Body of pancreas (tissue), 4 donors: Measurements from ENCODE around the gene RNF11. TPM values are rescaled to one million over a fixed set of nuclear protein-coding genes. Genes with fewer than 3 reads are reported as not detected.

Experiments used
- ATAC-seq: fragments of 150-250 bp; one replicate; pipeline ENCODE4 v1.9.1; 2016
- DNase-seq, 4 donors: peaks; one replicate each; pipeline ENCODE4 v3.0.0-alpha.2; 2019
- H3K27ac ChIP-seq, 4 donors: fragments of 200-600 bp; sonication (generic); 1 replicate in 3 of 4; 2 replicates in 1 of 4; pipeline versions ENCODE4 v1.5.1 to v1.6.1; 2016 to 2019; ENCODE audit warnings: mild to moderate bottlenecking in 1 of 4, mixed read lengths in 1 of 4, moderate library complexity in 1 of 4
- H3K27me3 ChIP-seq, 2 donors: fragments of 200-600 bp; sonication (generic); one replicate each; pipeline ENCODE4 v1.6.0; 2016; ENCODE audit warnings: mild to moderate bottlenecking in 1 of 2
- H3K36me3 ChIP-seq, 2 donors: fragments of 200-600 bp; sonication (generic); replicated peaks in 1 of 2; 2 replicates each; pipeline ENCODE4 v1.5.1; 2016; ENCODE audit warnings: low read depth in 2 of 2; ENCODE audit not compliant: insufficient read depth in 1 of 2
- H3K4me1 ChIP-seq: fragments of 200-600 bp; sonication (generic); one replicate; pipeline ENCODE4 v1.6.0; 2016
- H3K4me3 ChIP-seq, 2 donors: fragments of 200-600 bp; sonication (generic); 1 replicate in 1 of 2; 2 replicates in 1 of 2; pipeline ENCODE4 v1.5.1; 2016 to 2019
- H3K9me3 ChIP-seq, 3 donors: fragments of 200-600 bp; sonication (generic); 1 replicate in 2 of 3; 2 replicates in 1 of 3; pipeline ENCODE4 v1.5.1; 2016
- CTCF ChIP-seq, 7 experiments: fragments of 450-650 bp in 4 of 7; fragments of 200-600 bp in 3 of 7; sonication (generic) in 3 of 7; IDR thresholded peaks; one replicate each; pipeline ENCODE4 v1.5.1; 2016 to 2019; ENCODE audit warnings: antibody characterized with exemption in 7 of 7
- POLR2A ChIP-seq, 3 donors: fragments of 450-650 bp; IDR thresholded peaks; one replicate each; pipeline ENCODE4 v1.6.1; 2016; ENCODE audit warnings: antibody characterized with exemption in 3 of 3, mild to moderate bottlenecking in 2 of 3
- WGBS, 2 donors: methylation state at CpG; one replicate each; pipeline ENCODE4 v1.1.5; 2017; 5-methylcytosine and 5-hydroxymethylcytosine counted together
- intact Hi-C: fragments of 100-400 bp; cut with DNase I; formaldehyde crosslinking; loops from one replicate; pipeline ENCODE4 v1.15.1; 2023
- total RNA-seq, 2 donors: library from RNA; depleted of rRNA; stranded (reverse); fragments of >200 nt; gene quantifications; one replicate each; pipeline ENCODE4 v1.1.0, GENCODE V29; 2016

RNF11 gene
- total RNA-seq, 2 donors from 2014 or later, result 33.2 to 34.9 TPM

GRCh38 chr1:51290489-51290847 is 54.4 kb downstream of the RNF11 start:
- TF ChIP-seq POLR2A (IDR thresholded peaks at IDR 0.05), result no peak
- no peak for TF ChIP-seq CTCF (IDR thresholded peaks at IDR 0.05)
- no peak overlapping the region for H3K27ac ChIP-seq
- H3K4me1 ChIP-seq, result no peaks in the 10 kb centered on the region
- DNase-seq (no peak), ATAC-seq (no peak)
- H3K9me3 ChIP-seq, result no peaks in the 10 kb centered on the region
- 98 to 100% methylated on average over 5 of the region's 5 CpGs for WGBS, 2 donors
- intact Hi-C loops, result no loop called here
- peaks cover 0 to 2% of the 10 kb centered on the region in 2 donors for H3K36me3 ChIP-seq
- H3K4me3 ChIP-seq, result no peak overlapping the region
- no peaks in the 10 kb centered on the region for H3K27me3 ChIP-seq

- no peaks in the 10 kb centered on the region for H3K9me3 ChIP-seq
- H3K4me1 ChIP-seq, result peaks cover 18% of the 10 kb centered on the region
- DNase-seq (no peak), ATAC-seq (no peak)
- H3K36me3 ChIP-seq, result no peaks in the 10 kb centered on the region
- intact Hi-C loops, result no loop called here
- H3K27ac ChIP-seq, result no peak overlapping the region
- TF ChIP-seq POLR2A (IDR thresholded peaks at IDR 0.05) (no peak), CTCF (IDR thresholded peaks at IDR 0.05) (no peak)
- no peak overlapping the region for H3K4me3 ChIP-seq
- no peaks in the 10 kb centered on the region for H3K27me3 ChIP-seq
- 89 to 90% methylated on average over 13 of the region's 13 CpGs for WGBS, 2 donors
Measured at GRCh38 chr1:51293898-51294515, 57.9 kb downstream of the RNF11 start.

- Histone ChIP-seq H3K9me3 (no peaks in the 10 kb centered on the region), H3K27ac (no peak overlapping the region), H3K36me3 (no peaks in the 10 kb centered on the region), H3K4me3 (no peak overlapping the region), H3K27me3 (no peaks in the 10 kb centered on the region), H3K4me1 (peaks cover 18% of the 10 kb centered on the region)
- intact Hi-C loops, result no loop called here
- DNase-seq, result no peak
- WGBS, 2 donors, result 65 to 73% methylated on average over 10 to 11 of the region's 11 CpGs
- no peak for TF ChIP-seq POLR2A (IDR thresholded peaks at IDR 0.05)
- no peak for TF ChIP-seq CTCF (IDR thresholded peaks at IDR 0.05)
- ATAC-seq, result no peak
Measured at GRCh38 chr1:51294566-51295184, 58.6 kb downstream of the RNF11 start.

- Histone ChIP-seq H3K36me3 (no peaks in the 10 kb centered on the region), H3K9me3 (no peaks in the 10 kb centered on the region), H3K4me3 (no peak overlapping the region), H3K27ac (no peak overlapping the region), H3K4me1 (peaks cover 18% of the 10 kb centered on the region), H3K27me3 (no peaks in the 10 kb centered on the region)
- TF ChIP-seq POLR2A (IDR thresholded peaks at IDR 0.05), result no peak
- intact Hi-C loops, result no loop called here
- ATAC-seq (no peak), DNase-seq (no peak)
- WGBS, 2 donors, result 82 to 83% methylated on average over 12 to 17 of the region's 17 CpGs
Measured at GRCh38 chr1:51295926-51296325, 59.9 kb downstream of the RNF11 start.

GRCh38 chr1:51296383-51297357 is 60.6 kb downstream of the RNF11 start:
- Histone ChIP-seq H3K27me3 (no peaks in the 10 kb centered on the region), H3K4me1 (peaks cover 18% of the 10 kb centered on the region), H3K27ac (peak overlapping the region in 2 of 4 donors; percentile 33 to 35), H3K4me3 (no peak overlapping the region), H3K9me3 (no peaks in the 10 kb centered on the region), H3K36me3 (peaks cover 0 to 2% of the 10 kb centered on the region in 2 donors)
- intact Hi-C loops, result no loop called here
- DNase-seq (peak; percentile 87 to 93 (median 90)), ATAC-seq (peak; percentile 93)
- WGBS, 2 donors, result 21 to 26% methylated on average over 23 to 33 of the region's 33 CpGs
- TF ChIP-seq POLR2A (IDR thresholded peaks at IDR 0.05) (peak in 2 of 3 donors; percentile 10 to 26), CTCF (IDR thresholded peaks at IDR 0.05) (peak; percentile 91 to 98 (median 94))
